Measurements from ENCODE around the gene TMEM117.

Gene TMEM117

GRCh38 chr12:43964033-43964432, 128.2 kb downstream of the TMEM117 start:
- DNase-seq (ENCODE audit: low read depth), result no peak

GRCh38 chr12:43964961-43965360, 129.1 kb downstream of the TMEM117 start:
- DNase-seq (ENCODE audit: low read depth), result no peak

GRCh38 chr12:43965899-43966298, 130.0 kb downstream of the TMEM117 start:
- no peak for DNase-seq (ENCODE audit: low read depth)

GRCh38 chr12:43968736-43969135, 132.9 kb downstream of the TMEM117 start:
- DNase-seq (ENCODE audit: low read depth), result no peak

GRCh38 chr12:43969882-43970281, 134.0 kb downstream of the TMEM117 start:
- no peak for DNase-seq (ENCODE audit: low read depth)

GRCh38 chr12:43973385-43973784, 137.5 kb downstream of the TMEM117 start:
- DNase-seq (ENCODE audit: low read depth), result no peak

- DNase-seq (ENCODE audit: low read depth), result no peak
Observed at GRCh38 chr12:43973993-43974392, 138.1 kb downstream of the TMEM117 start.

- DNase-seq (ENCODE audit: low read depth), result no peak
Observed at GRCh38 chr12:43976027-43976426, 140.1 kb downstream of the TMEM117 start.

GRCh38 chr12:43978556-43978955, 142.7 kb downstream of the TMEM117 start:
- no peak for DNase-seq (ENCODE audit: low read depth)

- DNase-seq (ENCODE audit: low read depth), result no peak
Observed at GRCh38 chr12:43979450-43979849, 143.6 kb downstream of the TMEM117 start.

GRCh38 chr12:43980627-43981191, 144.8 kb downstream of the TMEM117 start:
- no peak for DNase-seq (ENCODE audit: low read depth)

- DNase-seq (ENCODE audit: low read depth), result no peak
Observed at GRCh38 chr12:43981726-43982125, 145.8 kb downstream of the TMEM117 start.

GRCh38 chr12:43982544-43982943, 146.7 kb downstream of the TMEM117 start:
- no peak for DNase-seq (ENCODE audit: low read depth)

- DNase-seq (ENCODE audit: low read depth), result no peak
Observed at GRCh38 chr12:43988838-43989560, 153.1 kb downstream of the TMEM117 start.

- DNase-seq (ENCODE audit: low read depth), result no peak
Observed at GRCh38 chr12:43992856-43993255, 157.0 kb downstream of the TMEM117 start.

GRCh38 chr12:44000309-44000952, 164.6 kb downstream of the TMEM117 start:
- no peak for DNase-seq (ENCODE audit: low read depth)

GRCh38 chr12:44002607-44003006, 166.7 kb downstream of the TMEM117 start:
- DNase-seq (ENCODE audit: low read depth), result no peak

GRCh38 chr12:44003721-44004120, 167.8 kb downstream of the TMEM117 start:
- DNase-seq (ENCODE audit: low read depth), result no peak

- DNase-seq (ENCODE audit: low read depth), result no peak
Observed at GRCh38 chr12:44015333-44015941, 179.6 kb downstream of the TMEM117 start.

- DNase-seq (ENCODE audit: low read depth), result no peak
Observed at GRCh38 chr12:44017216-44017615, 181.3 kb downstream of the TMEM117 start.

- DNase-seq (ENCODE audit: low read depth), result no peak
Observed at GRCh38 chr12:44019118-44019517, 183.2 kb downstream of the TMEM117 start.

- DNase-seq (ENCODE audit: low read depth), result no peak
Observed at GRCh38 chr12:44020555-44020954, 184.7 kb downstream of the TMEM117 start.

GRCh38 chr12:44021471-44021971, 185.6 kb downstream of the TMEM117 start:
- no peak for DNase-seq (ENCODE audit: low read depth)

Data from T-helper 22 cell (primary cell).